ENCODE measurements around the gene SSH2.
A peak's percentile ranks its signal among the peaks of the same experiment; 100 is the strongest.

SSH2 gene

GRCh38 chr17:29592850-29593551 is 337.0 kb downstream of the SSH2 start, which contains the start of gene ANKRD13B (continued):
- TF ChIP-seq PRDM6 (tag by site-specific recombination; IDR thresholded peaks at IDR 0.05) (no peak), PRDM1 (tag by site-specific recombination; IDR thresholded peaks at IDR 0.05) (no peak), ZNF561 (tag by site-specific recombination; IDR thresholded peaks at IDR 0.05; ENCODE audit: borderline replicate concordance) (peak; percentile 67; the same call in 1 of the 2 replicates), ZNF416 (tag by site-specific recombination; IDR thresholded peaks at IDR 0.05) (no peak), ZNF449 (tag by site-specific recombination; IDR thresholded peaks at IDR 0.05) (no peak), KLF16 (tag by site-specific recombination; IDR thresholded peaks at IDR 0.05) (peak; percentile 56; the same call in 1 of the 2 replicates), ZNF2 (tag by site-specific recombination; IDR thresholded peaks at IDR 0.05) (peak; percentile 16; the same call in 1 of the 2 replicates)

DNA sequence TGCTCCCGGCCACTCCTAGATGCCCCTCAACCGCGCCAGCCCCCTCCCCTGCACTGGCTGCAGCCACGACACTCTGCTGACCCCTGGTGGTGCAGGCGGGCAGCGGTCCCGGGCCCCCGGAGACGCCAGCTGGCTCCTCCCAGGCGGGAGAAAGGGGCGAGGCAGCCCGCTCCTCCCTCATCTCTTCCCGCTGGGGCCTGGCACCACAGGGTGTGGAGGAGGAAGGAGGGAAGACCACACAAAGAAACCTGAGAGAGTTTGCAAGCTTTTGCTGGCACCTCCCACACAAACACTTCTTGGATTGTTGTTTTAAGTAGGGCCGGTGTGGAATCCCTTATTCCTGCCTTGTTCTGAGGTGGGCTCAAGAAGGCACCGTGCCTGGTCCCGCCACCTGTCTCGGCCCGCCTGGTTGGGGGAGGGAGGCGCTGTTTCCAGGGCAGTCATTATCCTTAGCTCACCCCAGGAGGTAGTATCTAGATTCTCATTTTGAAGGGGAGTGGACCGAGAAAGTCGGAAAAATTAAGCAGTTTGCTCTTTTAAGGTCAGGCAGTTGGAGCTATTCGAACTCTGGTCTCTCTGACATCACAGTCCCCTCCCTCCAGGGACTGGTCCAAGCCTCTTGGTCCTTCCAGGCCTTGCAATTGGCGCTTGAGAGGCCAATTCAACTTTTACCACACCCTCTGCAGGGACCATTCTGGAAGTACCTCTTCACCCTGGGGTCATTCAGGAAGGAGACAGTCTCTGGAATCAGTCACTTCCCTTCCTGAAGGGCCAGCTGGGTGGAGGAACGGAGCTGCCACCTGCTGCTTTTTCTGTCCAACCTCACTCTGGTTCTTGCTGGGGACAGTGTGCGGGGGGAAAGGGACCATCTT is 338.1 kb downstream of the SSH2 start:
- H3K9me3 ChIP-seq (ENCODE audit: control insufficient read depth, insufficient read depth, low read depth, low read length), result no peaks in the 10 kb centered on the region
- H3K27ac ChIP-seq (ENCODE audit: extremely low read depth, low read depth, low read length), result peak overlapping the region; percentile 82
- peaks cover 38% of the 10 kb centered on the region for H3K4me1 ChIP-seq (ENCODE audit: control insufficient read depth, insufficient read depth, low read length)
- ChIA-PET CTCF (interaction anchor here (0.5 to 5.1 kb wide), 52 partner anchors 8 to 1527 kb away, joined by 3 to 74 read pairs (median 4); partner anchors contain the start of genes ABHD15 and TP53I13), POLR2A (interaction anchor here (1.0 to 2.6 kb wide), 18 partner anchors 11 to 872 kb away, joined by 3 to 28 read pairs (median 6); partner anchors contain the start of genes ABHD15, CORO6, MYO18A and NUFIP2)
- H3K4me3 ChIP-seq (ENCODE audit: low read depth, low read length), result peak overlapping the region; percentile 36
- H3K36me3 ChIP-seq (ENCODE audit: control insufficient read depth in 2 of 2, insufficient read depth in 1 of 2, low read length in 2 of 2), result peaks cover 0 to 3% of the 10 kb centered on the region in 2 experiments; a peak in 1 of 3 replicates
- TF ChIP-seq, protein P1, sequence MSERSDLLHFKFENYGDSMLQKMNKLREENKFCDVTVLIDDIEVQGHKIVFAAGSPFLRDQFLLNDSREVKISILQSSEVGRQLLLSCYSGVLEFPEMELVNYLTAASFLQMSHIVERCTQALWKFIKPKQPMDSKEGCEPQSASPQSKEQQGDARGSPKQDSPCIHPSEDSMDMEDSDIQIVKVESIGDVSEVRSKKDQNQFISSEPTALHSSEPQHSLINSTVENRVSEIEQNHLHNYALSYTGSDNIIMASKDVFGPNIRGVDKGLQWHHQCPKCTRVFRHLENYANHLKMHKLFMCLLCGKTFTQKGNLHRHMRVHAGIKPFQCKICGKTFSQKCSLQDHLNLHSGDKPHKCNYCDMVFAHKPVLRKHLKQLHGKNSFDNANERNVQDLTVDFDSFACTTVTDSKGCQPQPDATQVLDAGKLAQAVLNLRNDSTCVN (tag by site-specific recombination; optimal IDR thresholded peaks at IDR 0.05), result peak; percentile 43
- peak; percentile 89 for TF ChIP-seq ZNF513 (tag by site-specific recombination; IDR thresholded peaks at IDR 0.05)
- TF ChIP-seq ZBTB17 (tag by site-specific recombination; IDR thresholded peaks at IDR 0.05), result peak; percentile 91
- TF ChIP-seq, protein P2, sequence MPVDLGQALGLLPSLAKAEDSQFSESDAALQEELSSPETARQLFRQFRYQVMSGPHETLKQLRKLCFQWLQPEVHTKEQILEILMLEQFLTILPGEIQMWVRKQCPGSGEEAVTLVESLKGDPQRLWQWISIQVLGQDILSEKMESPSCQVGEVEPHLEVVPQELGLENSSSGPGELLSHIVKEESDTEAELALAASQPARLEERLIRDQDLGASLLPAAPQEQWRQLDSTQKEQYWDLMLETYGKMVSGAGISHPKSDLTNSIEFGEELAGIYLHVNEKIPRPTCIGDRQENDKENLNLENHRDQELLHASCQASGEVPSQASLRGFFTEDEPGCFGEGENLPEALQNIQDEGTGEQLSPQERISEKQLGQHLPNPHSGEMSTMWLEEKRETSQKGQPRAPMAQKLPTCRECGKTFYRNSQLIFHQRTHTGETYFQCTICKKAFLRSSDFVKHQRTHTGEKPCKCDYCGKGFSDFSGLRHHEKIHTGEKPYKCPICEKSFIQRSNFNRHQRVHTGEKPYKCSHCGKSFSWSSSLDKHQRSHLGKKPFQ (tag by site-specific recombination; IDR thresholded peaks at IDR 0.05), result peak; percentile 45; the same call in 1 of the 2 replicates
- TF ChIP-seq KLF7 (tag by site-specific recombination; IDR thresholded peaks at IDR 0.05; ENCODE audit: borderline replicate concordance), result peak; percentile 81; the same call in 1 of the 2 replicates
- TF ChIP-seq ZNF561 (tag by site-specific recombination; IDR thresholded peaks at IDR 0.05; ENCODE audit: borderline replicate concordance), result peak; percentile 77; the same call in 1 of the 2 replicates
- TF ChIP-seq ZNF629 (tag by site-specific recombination; IDR thresholded peaks at IDR 0.05), result peak; percentile 73
- TF ChIP-seq MYNN (tag by site-specific recombination; IDR thresholded peaks at IDR 0.05; ENCODE audit: borderline replicate concordance), result no peak
- TF ChIP-seq ZNF2 (tag by site-specific recombination; IDR thresholded peaks at IDR 0.05), result no peak; the same call in none of the 2 replicates
- TF ChIP-seq ZNF214 (tag by site-specific recombination; IDR thresholded peaks at IDR 0.05; ENCODE audit: borderline replicate concordance), result no peak
- no peak for TF ChIP-seq ZNF112 (tag by site-specific recombination; IDR thresholded peaks at IDR 0.05)
- TF ChIP-seq ZNF121 (tag by site-specific recombination; IDR thresholded peaks at IDR 0.05), result no peak
- peak; percentile 77; the same call in 1 of the 2 replicates for TF ChIP-seq ZNF423 (tag by site-specific recombination; IDR thresholded peaks at IDR 0.05)
- TF ChIP-seq ZNF549 (tag by site-specific recombination; IDR thresholded peaks at IDR 0.05), result no peak
- 0 out of 2 replicates have a peak, but pooled peaks have one; percentile 43 for TF ChIP-seq SCRT1 (tag by site-specific recombination; IDR thresholded peaks at IDR 0.05; ENCODE audit: borderline replicate concordance)
- TF ChIP-seq RBAK (tag by site-specific recombination; IDR thresholded peaks at IDR 0.05), result no peak
- TF ChIP-seq ZNF184 (tag by site-specific recombination; IDR thresholded peaks at IDR 0.05), result 0 out of 2 replicates have a peak, but pooled peaks have one; percentile 3
- no peak for TF ChIP-seq ZNF175 (tag by site-specific recombination; IDR thresholded peaks at IDR 0.05)
- no peak for TF ChIP-seq ZSCAN23 (tag by site-specific recombination; IDR thresholded peaks at IDR 0.05)
- TF ChIP-seq MEIS1 (CRISPR knock-in tag; IDR thresholded peaks at IDR 0.05; ENCODE audit: borderline replicate concordance), result no peak
- TF ChIP-seq ZNF792 (tag by site-specific recombination; IDR thresholded peaks at IDR 0.05), result no peak

Measured in HEK293 (cell line).